Prostate gland (tissue), 2 donors: ENCODE results near the gene RIMS1. TPM values are rescaled to one million over a fixed set of nuclear protein-coding genes. Genes with fewer than 3 reads are reported as not detected.

Experiments used
- DNase-seq: peaks from one replicate; pipeline ENCODE4 v3.0.0-alpha.2; 2019; ENCODE audit warnings: low spot score
- H3K27ac ChIP-seq, 2 donors: fragments of 200-600 bp; sonication (generic); 2 replicates each; pipeline ENCODE4 v1.5.1; 2017 to 2019
- H3K27me3 ChIP-seq: fragments of 200-600 bp; sonication (generic); replicated peaks from 2 replicates; pipeline ENCODE4 v1.5.1; 2019; ENCODE audit not compliant: insufficient read depth
- H3K36me3 ChIP-seq, 2 donors: fragments of 200-600 bp; sonication (generic); 1 replicate in 1 of 2; 2 replicates in 1 of 2; pipeline versions ENCODE4 v1.5.1 to v1.8.1; 2017 to 2019
- H3K4me1 ChIP-seq: fragments of 200-600 bp; sonication (generic); replicated peaks from 2 replicates; pipeline ENCODE4 v1.5.1; 2019
- H3K4me3 ChIP-seq, 2 donors: fragments of 200-600 bp; sonication (generic); 2 replicates each; pipeline ENCODE4 v1.5.1; 2017 to 2019
- H3K9me3 ChIP-seq: fragments of 200-600 bp; sonication (generic); 2 replicates; pipeline ENCODE4 v1.5.1; 2017
- POLR2A ChIP-seq: fragments of 450-650 bp; IDR thresholded peaks from one replicate; pipeline ENCODE4 v1.6.1; 2016; ENCODE audit warnings: antibody characterized with exemption, mild to moderate bottlenecking
- POLR2AphosphoS5 ChIP-seq: sonication (generic); formaldehyde crosslinking; IDR thresholded peaks from one replicate; pipeline ENCODE4 v1.6.1; 2017; ENCODE audit warnings: antibody characterized with exemption
- WGBS: methylation state at CpG from one replicate; pipeline ENCODE4 v1.1.5; 2018; 5-methylcytosine and 5-hydroxymethylcytosine counted together
- intact Hi-C: fragments of 100-400 bp; cut with DNase I; formaldehyde crosslinking; loops from one replicate; pipeline ENCODE4 v1.14.2; 2022
- total RNA-seq, 2 donors: library from RNA; depleted of rRNA; stranded (reverse); fragments of >200 nt; gene quantifications; one replicate each; pipeline ENCODE4 v1.1.0, GENCODE V29; 2016
- TF ChIP-seq, protein P1 (sequence below), 4 experiments: fragments of 200-600 bp in 2 of 4; fragments of 450-650 bp in 2 of 4; sonication (generic) in 2 of 4; IDR thresholded peaks; 1 replicate in 3 of 4; 2 replicates in 1 of 4; pipeline ENCODE4 v1.5.1; 2016 to 2019; ENCODE audit warnings: antibody characterized with exemption in 4 of 4, mild to moderate bottlenecking in 2 of 4, moderate library complexity in 2 of 4

RIMS1 gene
- total RNA-seq, 2 donors from 2014 or later, result 9.7 to 17.6 TPM

DNA sequence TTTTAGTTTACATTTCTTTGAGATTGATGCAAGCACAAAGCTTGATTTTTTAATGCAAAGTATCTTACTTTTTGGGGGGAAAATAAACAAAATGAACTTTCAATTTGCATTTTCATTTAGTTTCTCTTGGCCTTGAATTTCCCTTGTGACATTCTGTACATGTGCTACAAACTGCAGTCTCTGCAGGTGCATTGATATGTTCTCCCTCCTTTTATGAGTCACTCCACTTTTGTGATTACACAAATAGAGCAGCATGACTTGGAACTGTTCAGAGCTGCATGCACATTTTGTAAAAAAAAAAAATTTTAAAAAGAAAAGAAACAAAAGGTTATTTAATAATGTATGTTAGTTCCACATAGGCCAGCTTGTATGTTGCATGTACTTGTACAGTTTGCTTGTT lies 515.5 kb downstream of the RIMS1 start:
- TF ChIP-seq POLR2AphosphoS5 (no peak), POLR2A (no peak)
- TF ChIP-seq, protein P1, sequence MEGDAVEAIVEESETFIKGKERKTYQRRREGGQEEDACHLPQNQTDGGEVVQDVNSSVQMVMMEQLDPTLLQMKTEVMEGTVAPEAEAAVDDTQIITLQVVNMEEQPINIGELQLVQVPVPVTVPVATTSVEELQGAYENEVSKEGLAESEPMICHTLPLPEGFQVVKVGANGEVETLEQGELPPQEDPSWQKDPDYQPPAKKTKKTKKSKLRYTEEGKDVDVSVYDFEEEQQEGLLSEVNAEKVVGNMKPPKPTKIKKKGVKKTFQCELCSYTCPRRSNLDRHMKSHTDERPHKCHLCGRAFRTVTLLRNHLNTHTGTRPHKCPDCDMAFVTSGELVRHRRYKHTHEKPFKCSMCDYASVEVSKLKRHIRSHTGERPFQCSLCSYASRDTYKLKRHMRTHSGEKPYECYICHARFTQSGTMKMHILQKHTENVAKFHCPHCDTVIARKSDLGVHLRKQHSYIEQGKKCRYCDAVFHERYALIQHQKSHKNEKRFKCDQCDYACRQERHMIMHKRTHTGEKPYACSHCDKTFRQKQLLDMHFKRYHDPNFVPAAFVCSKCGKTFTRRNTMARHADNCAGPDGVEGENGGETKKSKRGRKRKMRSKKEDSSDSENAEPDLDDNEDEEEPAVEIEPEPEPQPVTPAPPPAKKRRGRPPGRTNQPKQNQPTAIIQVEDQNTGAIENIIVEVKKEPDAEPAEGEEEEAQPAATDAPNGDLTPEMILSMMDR (IDR thresholded peaks at IDR 0.05), result no peak
- DNase-seq, result no peak
- intact Hi-C loops, result no loop called here
- H3K4me1 ChIP-seq, result no peaks in the 10 kb centered on the region
- no peaks in the 10 kb centered on the region for H3K27me3 ChIP-seq
- no peak overlapping the region for H3K4me3 ChIP-seq
- H3K27ac ChIP-seq, result no peak overlapping the region
- no peaks in the 10 kb centered on the region for H3K9me3 ChIP-seq
- H3K36me3 ChIP-seq, result no peaks in the 10 kb centered on the region

DNA sequence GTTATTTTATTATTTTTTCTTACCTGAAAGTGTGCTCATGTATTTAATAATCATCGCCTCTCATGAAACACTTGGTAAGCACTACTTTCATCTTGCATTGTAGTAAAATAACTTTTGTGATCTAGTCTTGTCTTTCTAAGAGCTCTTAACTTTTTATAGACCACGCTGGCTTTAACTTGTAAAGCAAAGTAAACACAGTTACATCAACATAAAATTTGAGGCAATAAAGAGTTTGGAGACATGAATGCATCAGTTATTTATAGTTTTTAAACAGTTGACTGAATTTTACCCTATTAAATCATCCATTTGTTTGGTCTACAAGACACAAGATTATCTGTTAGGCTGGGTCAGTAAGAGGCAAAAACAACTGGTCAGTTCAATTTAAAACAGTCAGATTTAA lies 517.1 kb downstream of the RIMS1 start:
- WGBS, result 12% methylated on average over 2 of the region's 2 CpGs
- H3K4me3 ChIP-seq, result no peak overlapping the region

DNA sequence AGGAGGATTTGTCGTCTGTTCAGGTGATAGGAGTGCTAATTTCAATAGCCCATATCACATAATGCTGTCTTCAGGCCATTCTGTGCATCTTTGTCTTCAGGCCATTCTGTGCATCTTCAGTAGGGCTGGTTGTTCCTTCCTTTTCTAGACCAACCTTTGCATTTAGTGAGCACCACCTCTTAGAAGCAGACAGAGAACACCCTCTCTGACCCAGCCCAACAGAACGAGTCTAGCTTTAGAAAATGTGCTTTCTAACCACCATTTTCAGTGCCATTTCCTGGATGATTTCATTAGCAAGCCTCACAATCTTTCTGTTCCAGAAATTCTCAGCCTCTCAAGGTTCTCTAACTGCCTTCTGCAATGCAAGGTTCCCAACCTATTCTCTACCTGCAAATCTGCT lies 520.2 kb downstream of the RIMS1 start:
- Histone ChIP-seq H3K36me3 (no peaks in the 10 kb centered on the region), H3K9me3 (no peaks in the 10 kb centered on the region), H3K27me3 (no peaks in the 10 kb centered on the region), H3K4me3 (no peak overlapping the region), H3K4me1 (no peaks in the 10 kb centered on the region), H3K27ac (no peak overlapping the region)
- TF ChIP-seq, protein P1 (IDR thresholded peaks at IDR 0.05), result no peak
- no peak for TF ChIP-seq POLR2AphosphoS5
- no peak for TF ChIP-seq POLR2A
- no peak for DNase-seq
- intact Hi-C loops, result no loop called here
- 80% methylated on average over 2 of the region's 2 CpGs for WGBS

More for the DNA sequence above, 517.1 kb downstream of the RIMS1 start:
- Histone ChIP-seq H3K9me3 (no peaks in the 10 kb centered on the region), H3K36me3 (no peaks in the 10 kb centered on the region), H3K27ac (no peak overlapping the region), H3K27me3 (no peaks in the 10 kb centered on the region), H3K4me1 (no peaks in the 10 kb centered on the region)
- TF ChIP-seq POLR2AphosphoS5 (no peak), POLR2A (no peak)
- TF ChIP-seq, protein P1 (IDR thresholded peaks at IDR 0.05), result no peak
- DNase-seq, result no peak
- intact Hi-C loops, result no loop called here

DNA sequence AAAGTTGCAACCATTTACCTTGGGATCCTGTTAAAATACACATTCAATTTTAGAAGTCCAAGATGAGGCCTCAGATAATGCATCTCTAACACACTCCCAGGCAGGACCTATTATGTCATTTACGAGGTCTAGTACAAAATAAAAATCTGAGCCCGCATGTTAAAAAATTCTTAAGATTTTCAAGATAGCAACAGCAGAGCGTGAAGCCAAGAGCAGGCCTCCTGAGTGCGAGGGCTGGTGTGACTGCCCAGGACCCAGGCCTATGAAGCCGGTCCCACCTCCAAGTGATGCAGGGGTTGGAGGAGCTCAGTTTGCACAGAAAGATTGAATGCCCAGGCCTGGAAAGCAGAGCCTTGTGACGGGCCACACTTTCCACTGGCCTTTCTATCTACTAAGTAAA lies 524.4 kb downstream of the RIMS1 start:
- Histone ChIP-seq H3K9me3 (no peaks in the 10 kb centered on the region), H3K27me3 (no peaks in the 10 kb centered on the region), H3K4me1 (no peaks in the 10 kb centered on the region), H3K27ac (no peak overlapping the region), H3K36me3 (no peaks in the 10 kb centered on the region), H3K4me3 (no peak overlapping the region)
- 35% methylated on average over 6 of the region's 6 CpGs for WGBS
- TF ChIP-seq POLR2A (no peak), POLR2AphosphoS5 (no peak)
- TF ChIP-seq, protein P1 (IDR thresholded peaks at IDR 0.05), result no peak
- intact Hi-C loops, result loop anchor here (10.0 kb wide), 1 partner anchor 144 kb away; no protein-coding TSS in a partner anchor
- DNase-seq, result no peak

DNA sequence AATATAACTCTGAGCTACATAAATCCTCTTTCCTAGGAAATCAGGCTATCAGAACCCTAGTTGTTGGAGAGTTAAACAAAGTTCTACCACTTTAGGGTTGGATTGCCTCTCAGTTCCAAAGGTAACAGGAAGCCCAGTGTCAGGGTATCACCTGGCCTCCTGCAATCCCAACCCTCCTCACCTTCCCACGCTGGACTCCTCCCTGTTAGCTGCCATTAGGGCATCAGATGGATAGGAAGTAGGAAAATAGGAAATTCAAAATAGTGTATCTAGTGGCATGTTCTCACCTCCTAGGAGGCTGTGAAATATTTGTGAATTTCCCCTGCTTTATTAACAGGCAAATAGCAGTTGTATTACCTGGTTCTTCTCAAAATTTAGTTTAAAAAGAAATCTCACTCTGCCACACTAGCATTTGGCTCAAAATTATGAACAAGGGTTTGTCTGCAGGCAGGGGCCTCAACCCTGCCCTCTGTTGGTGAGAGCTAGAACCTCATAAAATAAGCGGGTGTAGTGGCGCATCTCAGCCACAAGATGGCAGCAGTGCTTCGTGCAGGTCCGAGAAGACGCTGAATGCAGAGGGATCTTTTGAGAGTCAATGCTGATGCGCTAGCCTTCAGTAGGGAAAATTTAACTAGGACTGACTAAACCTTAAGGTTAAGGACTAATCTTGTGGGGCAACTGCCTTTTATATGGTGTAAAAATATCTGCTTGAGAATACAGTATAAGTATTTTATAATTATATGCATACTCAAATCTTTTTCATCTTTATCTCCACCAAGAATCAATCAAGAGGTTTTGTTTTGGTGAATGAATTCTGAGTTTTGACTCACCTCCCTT lies 525.7 kb downstream of the RIMS1 start:
- Histone ChIP-seq H3K27me3 (no peaks in the 10 kb centered on the region), H3K27ac (no peak overlapping the region), H3K4me1 (no peaks in the 10 kb centered on the region), H3K36me3 (no peaks in the 10 kb centered on the region), H3K9me3 (no peaks in the 10 kb centered on the region), H3K4me3 (no peak overlapping the region)
- 8% methylated on average over 7 of the region's 7 CpGs for WGBS
- TF ChIP-seq POLR2AphosphoS5 (peak; percentile 58), POLR2A (no peak)
- TF ChIP-seq, protein P1 (IDR thresholded peaks at IDR 0.05), result peak; percentile 99 to 100 (median 100)
- DNase-seq, result peak; percentile 71
- intact Hi-C loops, result loop anchor here (1.0 to 10.0 kb wide), 4 partner anchors 143 to 769 kb away; no protein-coding TSS in a partner anchor
